Effector CD8-positive, alpha-beta T cell (primary cell): ENCODE measurements around the gene POGLUT2.
"Not testable (repeated sequence)": the region's sequence is repeated elsewhere in the genome, so short reads cannot be mapped to it uniquely, and the experiment has no call there.

Experiments
- DNase-seq: peaks from one replicate; lab custom pipeline; 2025; lab: John Stamatoyannopoulos, UW

The POGLUT2 gene

GRCh38 chr13:102807699-102808098 is 8.9 kb upstream of the POGLUT2 start:
- DNase-seq, result no peak

GRCh38 chr13:102805680-102806079 is 6.9 kb upstream of the POGLUT2 start:
- no peak for DNase-seq

DNA sequence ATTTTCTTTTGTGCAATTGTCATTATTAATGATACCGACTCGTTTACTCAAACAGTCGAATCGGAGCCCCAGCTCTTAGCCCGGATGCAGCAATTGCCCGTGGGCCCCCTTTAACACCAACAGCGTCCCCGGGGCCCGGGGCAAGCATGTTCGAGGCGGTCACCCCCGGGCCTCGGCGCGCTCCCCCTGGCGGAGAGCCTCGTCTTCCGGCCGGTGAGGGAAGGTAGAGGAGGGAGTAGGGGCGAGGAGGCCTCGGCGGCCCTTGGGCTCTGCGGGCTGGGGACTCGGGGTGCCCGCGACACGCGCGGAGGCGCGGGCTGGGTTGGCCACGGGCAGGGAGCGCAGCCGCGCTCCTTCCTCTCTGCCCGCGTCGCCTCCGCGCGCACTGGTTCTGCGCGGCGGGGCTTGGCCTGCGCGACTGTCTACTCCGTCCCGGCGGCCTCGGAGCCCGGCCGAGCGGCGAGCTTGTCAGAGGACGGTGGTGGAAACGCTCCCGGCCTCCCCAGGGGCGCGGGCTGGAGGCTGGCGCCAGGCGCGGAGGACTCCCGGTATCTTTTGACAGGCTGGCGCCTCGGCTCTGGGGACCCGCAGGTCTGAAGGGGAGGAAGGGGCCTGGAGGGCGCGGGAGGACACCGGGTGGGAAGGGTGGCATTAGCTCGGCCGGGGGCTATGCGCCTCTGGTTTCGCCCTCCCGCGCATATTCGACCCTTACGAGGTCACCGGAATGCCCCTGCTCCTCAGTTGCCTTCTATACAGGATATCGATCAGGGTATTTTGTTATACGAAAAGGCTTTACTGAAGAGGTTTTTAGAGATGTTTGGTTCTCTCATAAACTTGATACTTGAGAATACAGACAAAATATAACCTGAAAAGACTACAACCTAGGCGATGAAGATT is 1.6 kb upstream of the POGLUT2 start:
- DNase-seq, result peak; percentile 69

DNA sequence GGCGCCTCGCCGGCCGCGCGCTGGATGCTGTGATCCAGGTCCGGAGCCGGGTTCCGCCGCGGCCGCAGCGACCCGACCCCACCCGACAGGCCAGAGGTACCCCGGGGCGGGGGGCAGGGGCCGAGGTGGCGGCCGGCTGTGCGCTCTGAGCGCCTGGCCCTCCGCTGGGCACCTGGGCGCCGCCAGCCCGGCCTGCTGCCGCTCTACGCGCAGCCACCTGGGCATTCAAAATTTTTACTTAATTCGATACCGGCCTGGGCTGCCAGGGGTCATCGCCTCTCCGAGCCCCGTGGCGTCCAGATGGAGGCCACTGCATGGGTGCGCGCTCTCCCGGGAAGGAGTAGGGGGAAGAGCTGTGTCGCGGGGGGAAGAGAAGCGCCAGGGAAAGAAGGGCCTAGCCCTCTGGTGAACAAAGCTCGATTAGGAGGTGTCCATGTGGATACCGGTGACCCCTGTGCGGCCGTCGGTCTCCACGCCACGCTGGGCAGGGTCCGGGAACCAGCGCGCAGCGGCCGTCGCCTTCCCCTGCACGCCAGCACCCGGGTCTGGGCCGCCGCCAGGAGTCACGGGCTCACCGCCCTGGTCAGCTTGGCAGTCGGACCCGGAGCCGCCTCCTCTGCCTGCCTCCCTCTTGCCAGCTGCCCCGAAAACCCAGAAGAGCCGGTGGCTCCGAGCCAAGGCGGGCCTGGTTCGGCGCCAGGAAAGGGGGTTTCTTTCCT is 809 bp upstream of the POGLUT2 start:
- DNase-seq, result no peak

DNA sequence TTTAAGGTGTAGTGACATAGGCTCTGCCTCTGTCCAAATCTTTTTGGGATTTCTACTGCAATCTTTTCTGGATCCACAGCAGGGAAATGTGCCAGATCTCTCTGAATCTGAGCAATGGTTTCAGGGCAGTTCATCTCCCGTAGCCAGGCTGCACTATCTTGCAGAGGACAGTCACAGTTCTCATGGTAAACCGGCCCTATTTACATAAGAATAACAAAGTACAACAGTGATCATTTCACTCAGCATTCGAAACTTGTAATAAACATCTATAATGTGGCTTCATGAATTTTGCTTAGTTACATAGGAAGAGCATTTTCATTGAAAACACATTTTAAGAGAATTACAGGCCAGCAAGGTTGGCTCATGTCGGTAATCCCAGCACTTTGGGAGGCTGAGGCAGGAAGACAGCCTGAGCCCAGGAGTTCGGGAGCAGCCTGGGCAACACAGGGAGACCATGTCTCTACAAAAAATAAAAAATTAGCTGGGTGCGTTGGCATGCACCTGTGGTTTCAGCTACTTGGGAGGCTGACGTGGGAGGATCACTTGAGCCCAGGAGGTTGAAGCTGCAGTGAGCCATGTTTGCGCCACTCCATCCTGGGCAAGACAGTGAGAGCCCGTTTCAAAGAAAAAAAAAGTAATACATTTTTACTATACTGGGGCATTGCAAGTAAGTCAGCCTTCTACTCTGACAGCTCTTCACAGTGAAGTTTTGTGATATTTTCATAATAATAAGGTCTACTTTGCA is 5.0 kb downstream of the POGLUT2 start:
- no peak for DNase-seq

GRCh38 chr13:102792396-102792795 is 6.4 kb downstream of the POGLUT2 start:
- DNase-seq, result no peak

DNA sequence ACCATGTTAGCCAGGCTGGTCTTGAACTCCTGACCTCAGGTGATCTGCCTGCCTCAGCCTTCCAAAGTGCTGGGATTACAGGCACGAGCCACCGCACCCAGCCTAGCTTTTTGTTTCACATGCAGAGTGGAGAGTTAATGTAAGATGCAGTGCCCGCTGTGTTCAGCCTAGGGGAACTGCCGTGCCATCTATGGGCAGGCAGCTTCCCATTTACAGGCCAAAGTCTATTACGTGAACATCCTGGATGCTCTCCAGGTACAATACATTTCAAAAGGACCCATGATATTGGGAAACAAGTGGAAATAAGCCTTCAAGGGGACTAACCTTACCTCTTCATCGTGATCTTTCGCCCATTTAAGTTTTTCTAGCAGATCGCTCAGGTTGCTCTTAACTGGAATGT is 10.1 kb downstream of the POGLUT2 start:
- no peak for DNase-seq

GRCh38 chr13:102784483-102784882 is 14.3 kb downstream of the POGLUT2 start:
- DNase-seq, result no peak

- DNase-seq, result no peak
These were observed 17.2 kb downstream of the POGLUT2 start for GRCh38 chr13:102781591-102781990.

- DNase-seq, result not testable (repeated sequence)
These were observed 18.1 kb downstream of the POGLUT2 start for GRCh38 chr13:102780656-102781055.

GRCh38 chr13:102779436-102780159 is 19.2 kb downstream of the POGLUT2 start:
- no peak for DNase-seq

DNA sequence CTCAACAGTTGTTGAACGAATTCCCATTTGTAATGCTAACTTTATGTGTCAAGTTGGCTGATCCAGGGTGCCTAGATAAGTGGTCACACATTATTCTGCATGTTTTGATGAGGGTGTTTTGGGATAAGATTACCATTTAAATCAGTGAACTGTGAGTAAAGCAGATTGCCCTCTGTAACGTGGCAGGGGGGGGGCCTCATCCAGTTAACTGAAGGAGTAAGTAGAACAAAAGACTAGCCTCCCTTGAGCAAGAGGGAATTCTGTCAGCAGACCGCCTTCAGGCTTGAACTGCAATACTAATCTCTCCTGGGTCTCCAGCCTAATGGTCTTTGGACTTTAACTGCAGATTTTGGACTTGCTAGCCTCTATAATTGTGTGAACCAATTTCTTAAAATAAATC is 21.0 kb downstream of the POGLUT2 start:
- no peak for DNase-seq

- DNase-seq, result no peak
These were observed 22.5 kb downstream of the POGLUT2 start for GRCh38 chr13:102776271-102776670.

GRCh38 chr13:102774591-102775520 is 23.9 kb downstream of the POGLUT2 start:
- no peak for DNase-seq

DNA sequence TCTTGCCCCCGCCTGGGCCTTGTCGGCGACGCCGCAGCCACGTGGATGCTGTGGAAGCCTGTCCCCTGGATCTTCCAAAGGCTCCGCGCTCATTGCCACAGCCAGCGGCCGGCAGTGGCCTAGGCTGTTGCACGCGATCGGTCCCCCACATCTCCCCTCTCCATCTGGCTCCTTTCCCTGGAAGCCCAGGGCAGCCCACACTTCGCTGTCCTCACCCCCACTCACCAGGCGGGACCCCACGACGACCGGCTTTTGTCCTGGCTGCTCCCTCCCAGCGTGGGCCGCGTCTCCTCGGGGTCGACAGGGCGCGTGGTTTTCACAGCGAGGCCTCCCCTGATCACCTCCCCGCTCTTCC is 24.6 kb downstream of the POGLUT2 start:
- no peak for DNase-seq

- DNase-seq, result peak; percentile 78
These were observed 25.1 kb downstream of the POGLUT2 start, which contains the start of gene TEX30 for GRCh38 chr13:102773441-102774213. TSS of gene TEX30 (minus strand) at chr13:102773786. CDS start at chr13:102770026, 3,760 bp downstream.

GRCh38 chr13:102772042-102772425 is 26.7 kb downstream of the POGLUT2 start:
- DNase-seq, result no peak

- no peak for DNase-seq
These were observed 27.3 kb downstream of the POGLUT2 start for GRCh38 chr13:102771298-102772041.

DNA sequence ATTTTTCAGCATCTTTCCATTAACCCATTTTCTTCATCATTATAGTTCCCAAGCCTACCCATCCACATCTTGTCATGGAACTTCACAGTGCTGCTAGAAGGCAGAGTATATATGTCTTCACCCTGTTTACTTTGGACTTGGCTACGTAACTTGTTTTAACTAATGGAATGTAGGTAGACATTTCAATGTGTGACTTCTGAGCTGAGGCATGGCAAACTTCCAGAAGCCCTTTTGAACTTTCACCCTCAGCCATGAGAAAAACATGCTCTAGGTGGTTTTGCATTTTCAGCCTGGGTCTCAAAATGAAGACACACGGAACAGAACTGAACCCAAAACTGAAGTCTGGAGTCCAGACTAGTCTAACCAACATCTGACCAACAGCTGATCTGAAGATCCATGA is 28.3 kb downstream of the POGLUT2 start:
- DNase-seq, result no peak
